NK-92 (cell line): ENCODE results near the gene GABRA6.

Source experiments
- DNase-seq: peaks from one replicate; lab custom pipeline; 2025; ENCODE audit not compliant: unreplicated experiment; lab: John Stamatoyannopoulos, UW

Gene GABRA6

GRCh38 chr5:161751265-161751664 is 65.7 kb downstream of the GABRA6 start:
- no peak for DNase-seq
